B cell (primary cell): Measurements from ENCODE around the gene ERVFRD-1. TPM values are rescaled to one million over a fixed set of nuclear protein-coding genes. Genes with fewer than 3 reads are reported as not detected.

Source experiments
- ATAC-seq: fragments of 200-7000 bp; cut with Tn5 transposase; one replicate; pipeline ENCODE4 v1.10.0; 2021; ENCODE audit warnings: low read depth, mild to moderate bottlenecking, moderate number of reproducible peaks, moderate library complexity
- CTCF ChIA-PET: fragments of 350-600 bp; sonication (Branson Sonifier 250); formaldehyde crosslinking; loops from one replicate; lab custom pipeline; 2021; ENCODE audit warnings: antibody characterized with exemption, inconsistent platforms; lab: Charles Lee
- POLR2A ChIA-PET: fragments of 350-600 bp; sonication (Branson Sonifier 250); formaldehyde crosslinking; loops from one replicate; lab custom pipeline; 2021; ENCODE audit warnings: antibody characterized with exemption; lab: Charles Lee
- DNase-seq: peaks from one replicate; pipeline ENCODE4 v3.0.0; 2013
- H2AFZ ChIP-seq: 2 replicates; pipeline ENCODE4 v1.6.1; 2012; ENCODE audit warnings: mild to moderate bottlenecking, low read depth, low read length; ENCODE audit not compliant: insufficient read depth, poor library complexity, severe bottlenecking
- H3K27ac ChIP-seq, 2 donors: 1 replicate in 1 of 2; 2 replicates in 1 of 2; pipeline ENCODE4 v1.5.1; 2012 to 2013; ENCODE audit warnings: low read length in 2 of 2, mild to moderate bottlenecking in 2 of 2, moderate library complexity in 1 of 2
- H3K27me3 ChIP-seq, 4 experiments: fragments of 200-600 bp in 1 of 4; sonication (generic) in 1 of 4; replicated peaks in 1 of 4; 1 replicate in 2 of 4; 2 replicates in 2 of 4; pipeline versions ENCODE4 v1.6.1 to v1.7.0; 2013 to 2016; ENCODE audit warnings: low read length in 3 of 4, mild to moderate bottlenecking in 2 of 4, mixed read lengths in 1 of 4, moderate library complexity in 1 of 4; ENCODE audit not compliant: insufficient read depth in 4 of 4, control insufficient read depth in 3 of 4; ENCODE audit errors: control extremely low read depth in 1 of 4
- H3K36me3 ChIP-seq, 2 experiments: replicated peaks in 1 of 2; 1 replicate in 1 of 2; 2 replicates in 1 of 2; pipeline versions ENCODE4 v1.6.1 to v1.7.1; 2013; ENCODE audit warnings: low read length in 1 of 2; ENCODE audit not compliant: insufficient read depth in 2 of 2, control insufficient read depth in 1 of 2; ENCODE audit errors: control extremely low read depth in 1 of 2, extremely low read depth in 1 of 2
- H3K4me1 ChIP-seq, 2 donors: fragments of 200-600 bp in 1 of 2; sonication (generic) in 1 of 2; 1 replicate in 1 of 2; 2 replicates in 1 of 2; pipeline versions ENCODE4 v1.5.1 to v1.6.1; 2013 to 2017; ENCODE audit warnings: low read length in 2 of 2; ENCODE audit not compliant: control insufficient read depth in 2 of 2, insufficient read depth in 2 of 2
- H3K4me2 ChIP-seq: replicated peaks from 2 replicates; pipeline ENCODE3; 2012; ENCODE audit warnings: mild to moderate bottlenecking, low read depth, low read length; ENCODE audit not compliant: poor library complexity, severe bottlenecking
- H3K4me3 ChIP-seq, 5 experiments: fragments of 200-600 bp in 1 of 5; sonication (generic) in 1 of 5; 1 replicate in 3 of 5; 2 replicates in 2 of 5; pipeline versions ENCODE4 v1.5.1 to v1.7.0; 2011 to 2016; ENCODE audit warnings: low read length in 4 of 5, mild to moderate bottlenecking in 4 of 5, low read depth in 2 of 5, control low read depth in 1 of 5, moderate library complexity in 1 of 5; ENCODE audit not compliant: insufficient read depth in 1 of 5; ENCODE audit errors: control extremely low read depth in 1 of 5, extremely low read depth in 1 of 5
- H3K79me2 ChIP-seq: fragments of 200-600 bp; sonication (generic); one replicate; pipeline ENCODE4 v1.6.0; 2016; ENCODE audit warnings: low read length; ENCODE audit not compliant: control insufficient read depth, insufficient read depth
- H3K9ac ChIP-seq: fragments of 200-600 bp; sonication (generic); 2 replicates; pipeline ENCODE4 v1.6.1; 2017; ENCODE audit warnings: mild to moderate bottlenecking, low read length, moderate library complexity
- H3K9me3 ChIP-seq, 3 donors: one replicate each; pipeline versions ENCODE4 v1.6.1 to v1.7.1; 2013; ENCODE audit warnings: low read length in 2 of 3; ENCODE audit not compliant: control insufficient read depth in 2 of 3, insufficient read depth in 1 of 3; ENCODE audit errors: control extremely low read depth in 1 of 3
- H4K20me1 ChIP-seq: 2 replicates; pipeline ENCODE4 v1.6.0; 2012; ENCODE audit warnings: mild to moderate bottlenecking, low read length; ENCODE audit not compliant: insufficient read depth, control insufficient read depth, poor library complexity, severe bottlenecking
- H3K27ac Mint-ChIP-seq: one replicate; pipeline ENCODE4 v1.8.0; 2021; ENCODE audit warnings: mixed read lengths
- H3K27me3 Mint-ChIP-seq: one replicate; pipeline ENCODE4 v1.8.0; 2021; ENCODE audit warnings: mixed read lengths
- H3K4me1 Mint-ChIP-seq: one replicate; pipeline ENCODE4 v1.8.0; 2021; ENCODE audit warnings: mixed read lengths
- H3K4me3 Mint-ChIP-seq: one replicate; pipeline ENCODE4 v1.8.0; 2021; ENCODE audit warnings: mixed read lengths
- H3K9me3 Mint-ChIP-seq: one replicate; pipeline ENCODE4 v1.8.0; 2022; ENCODE audit warnings: mixed read lengths; ENCODE audit not compliant: insufficient read depth
- EZH2 ChIP-seq: IDR thresholded peaks from 2 replicates; pipeline ENCODE4 v1.6.1; 2012; ENCODE audit warnings: borderline replicate concordance, low read depth, mild to moderate bottlenecking, moderate library complexity, low read length; ENCODE audit not compliant: insufficient read depth, poor library complexity, severe bottlenecking
- WGBS: methylation state at CpG from one replicate; pipeline ENCODE4 v1.1.5; 2013; ENCODE audit warnings: missing lambda C conversion rate; ENCODE audit not compliant: insufficient coverage; 5-methylcytosine and 5-hydroxymethylcytosine counted together
- intact Hi-C: fragments of 100-400 bp; cut with micrococcal nuclease; formaldehyde crosslinking; loops from one replicate; pipeline ENCODE4 v1.10.0; 2022
- polyA plus RNA-seq: library from polyadenylated mRNA; depleted of rRNA; stranded (reverse); fragments of >200 nt; gene quantifications from 2 replicates; pipeline ENCODE4 v1.2.3, GENCODE V29; 2012
- total RNA-seq, 2 donors: library from RNA; stranded (reverse); fragments of 120-200 nt in 1 of 2; gene quantifications; 1 replicate in 1 of 2; 2 replicates in 1 of 2; pipeline versions ENCODE4 v1.2.3 to v1.2.4, GENCODE V29; 2013 to 2022
- TF ChIP-seq, protein P1 (sequence below): fragments of 200-600 bp; IDR thresholded peaks from one replicate; pipeline ENCODE4 v1.8.0; 2022; ENCODE audit warnings: antibody characterized with exemption, mild to moderate bottlenecking

Gene ERVFRD-1
- total and polyA plus RNA-seq, 2 donors (not counting 1 experiment from before 2014, with no cell fraction given), result not detected

GRCh38 chr6:11149551-11149950 lies 38.0 kb upstream of the ERVFRD-1 start:
- Mint-ChIP-seq H3K9me3 (no peaks in the 10 kb centered on the region), H3K4me3 (no peak overlapping the region), H3K27ac (no peak overlapping the region), H3K27me3 (no peaks in the 10 kb centered on the region), H3K4me1 (peaks cover 6% of the 10 kb centered on the region)
- H3K27me3 ChIP-seq, result no peaks in the 10 kb centered on the region
- H3K4me3 ChIP-seq, result no peak overlapping the region
- H3K27ac ChIP-seq, result no peak overlapping the region
- TF ChIP-seq, protein P1, sequence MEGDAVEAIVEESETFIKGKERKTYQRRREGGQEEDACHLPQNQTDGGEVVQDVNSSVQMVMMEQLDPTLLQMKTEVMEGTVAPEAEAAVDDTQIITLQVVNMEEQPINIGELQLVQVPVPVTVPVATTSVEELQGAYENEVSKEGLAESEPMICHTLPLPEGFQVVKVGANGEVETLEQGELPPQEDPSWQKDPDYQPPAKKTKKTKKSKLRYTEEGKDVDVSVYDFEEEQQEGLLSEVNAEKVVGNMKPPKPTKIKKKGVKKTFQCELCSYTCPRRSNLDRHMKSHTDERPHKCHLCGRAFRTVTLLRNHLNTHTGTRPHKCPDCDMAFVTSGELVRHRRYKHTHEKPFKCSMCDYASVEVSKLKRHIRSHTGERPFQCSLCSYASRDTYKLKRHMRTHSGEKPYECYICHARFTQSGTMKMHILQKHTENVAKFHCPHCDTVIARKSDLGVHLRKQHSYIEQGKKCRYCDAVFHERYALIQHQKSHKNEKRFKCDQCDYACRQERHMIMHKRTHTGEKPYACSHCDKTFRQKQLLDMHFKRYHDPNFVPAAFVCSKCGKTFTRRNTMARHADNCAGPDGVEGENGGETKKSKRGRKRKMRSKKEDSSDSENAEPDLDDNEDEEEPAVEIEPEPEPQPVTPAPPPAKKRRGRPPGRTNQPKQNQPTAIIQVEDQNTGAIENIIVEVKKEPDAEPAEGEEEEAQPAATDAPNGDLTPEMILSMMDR, result no peak
- TF ChIP-seq EZH2, result no peak
- H3K9me3 ChIP-seq, result no peaks in the 10 kb centered on the region
- ChIA-PET CTCF (interaction anchor here (7.4 kb wide), 1 partner anchor 345 kb away, joined by 156 read pairs; no protein-coding TSS in a partner anchor), POLR2A (no interaction called here)
- peaks cover 0 to 1% of the 10 kb centered on the region in 2 donors for H3K4me1 ChIP-seq
- no peak overlapping the region for H2AFZ ChIP-seq
- no peaks in the 10 kb centered on the region for H3K36me3 ChIP-seq
- no peak overlapping the region for H3K4me2 ChIP-seq
- ATAC-seq, result no peak
- no peaks in the 10 kb centered on the region for H3K79me2 ChIP-seq
- no peak overlapping the region for H3K9ac ChIP-seq
- intact Hi-C loops, result no loop called here
- WGBS, result 100% methylated on average over 2 of the region's 3 CpGs
- no peaks in the 10 kb centered on the region for H4K20me1 ChIP-seq
- no peak for DNase-seq

DNA sequence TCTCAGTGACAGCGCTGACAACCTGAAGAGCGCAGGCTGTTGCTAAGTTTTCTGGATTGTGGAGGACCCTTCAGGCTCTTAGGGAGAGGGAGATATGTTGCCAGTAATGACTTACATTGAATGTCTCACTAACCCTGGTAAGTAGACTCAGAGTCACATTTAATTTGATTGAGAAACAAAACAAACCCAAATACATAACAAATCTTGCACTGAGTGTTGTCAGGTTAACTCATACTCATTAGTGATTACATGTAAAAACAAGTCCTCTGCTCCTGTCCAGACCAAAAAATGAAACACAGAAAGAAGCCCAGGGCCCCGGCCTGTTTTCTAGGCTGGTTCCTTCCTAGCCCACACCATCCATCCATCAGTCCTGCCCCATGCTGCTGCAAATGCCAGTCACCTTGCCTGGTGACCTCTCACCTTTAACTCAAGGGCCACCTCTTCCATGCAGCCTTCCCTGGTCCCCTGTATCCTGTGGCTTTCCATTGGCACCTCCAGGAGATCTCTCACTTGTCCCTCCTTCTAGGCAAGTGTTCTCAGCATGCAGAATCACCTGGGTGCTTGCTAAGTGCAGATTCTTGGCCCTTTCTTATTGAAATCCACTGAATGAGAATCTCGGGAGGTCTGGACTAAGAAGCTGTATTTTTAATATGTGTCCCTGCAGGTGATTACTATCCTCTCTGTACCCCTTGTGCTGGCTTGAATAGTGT lies 34.7 kb upstream of the ERVFRD-1 start:
- H3K27ac ChIP-seq, result no peak overlapping the region
- H2AFZ ChIP-seq, result no peak overlapping the region
- Mint-ChIP-seq H3K27ac (no peak overlapping the region), H3K27me3 (no peaks in the 10 kb centered on the region), H3K4me3 (no peak overlapping the region), H3K9me3 (no peaks in the 10 kb centered on the region), H3K4me1 (peaks cover 3% of the 10 kb centered on the region)
- H3K79me2 ChIP-seq, result no peaks in the 10 kb centered on the region
- no peaks in the 10 kb centered on the region for H3K27me3 ChIP-seq
- no peaks in the 10 kb centered on the region for H4K20me1 ChIP-seq
- CTCF ChIA-PET, result interaction anchor here (1.1 to 7.4 kb wide), 6 partner anchors 9 to 429 kb away, joined by 3 to 156 read pairs (median 13); no protein-coding TSS in a partner anchor
- H3K4me3 ChIP-seq, result no peak overlapping the region
- DNase-seq (no peak), ATAC-seq (no peak)
- no peaks in the 10 kb centered on the region for H3K9me3 ChIP-seq
- peaks cover 0 to 5% of the 10 kb centered on the region in 2 donors for H3K4me1 ChIP-seq
- H3K9ac ChIP-seq, result no peak overlapping the region
- H3K36me3 ChIP-seq, result no peaks in the 10 kb centered on the region
- TF ChIP-seq EZH2, result no peak
- TF ChIP-seq, protein P1, result no peak
- whole genome bisulfite sequencing, result 100% methylated on average over 1 of the region's 4 CpGs
- POLR2A ChIA-PET, result no interaction called here
- no peak overlapping the region for H3K4me2 ChIP-seq
- intact Hi-C loops, result no loop called here
